ENCODE data around the gene MED16.
"Not testable (repeated sequence)": the region's sequence is repeated elsewhere in the genome, so short reads cannot be mapped to it uniquely, and the experiment has no call there.

The MED16 gene

GRCh38 chr19:850979-851335, 42.0 kb downstream of the MED16 start:
- no peak for DNase-seq

GRCh38 chr19:850221-850978, 42.6 kb downstream of the MED16 start:
- no peak for DNase-seq

- DNase-seq: not testable (repeated sequence)
Observed at GRCh38 chr19:849195-849594, 43.8 kb downstream of the MED16 start.

- no peak for DNase-seq
Observed at GRCh38 chr19:848386-848921, 44.5 kb downstream of the MED16 start.

- no peak for DNase-seq
Observed at GRCh38 chr19:845707-846521, 47.1 kb downstream of the MED16 start.

GRCh38 chr19:844546-844971, 48.4 kb downstream of the MED16 start:
- no peak for DNase-seq

- no peak for DNase-seq
Observed at GRCh38 chr19:843836-844545, 49.0 kb downstream of the MED16 start.

GRCh38 chr19:843180-843835, 49.7 kb downstream of the MED16 start:
- no peak for DNase-seq

- DNase-seq: not testable (repeated sequence)
Observed at GRCh38 chr19:842802-843179, 50.2 kb downstream of the MED16 start.

- no peak for DNase-seq
Observed at GRCh38 chr19:840519-841206, 52.3 kb downstream of the MED16 start, which contains the start of gene PRTN3. Gene PRTN3 (plus strand): TSS chr19:840999. CDS start chr19:841009, 10 bp downstream.

- no peak for DNase-seq
Observed at GRCh38 chr19:835210-835810, 57.7 kb downstream of the MED16 start.

- DNase-seq: no peak
Observed at GRCh38 chr19:834216-834615, 58.8 kb downstream of the MED16 start.

- no peak for DNase-seq
Observed at GRCh38 chr19:831407-832369, 61.3 kb downstream of the MED16 start.

GRCh38 chr19:829129-829758, 63.7 kb downstream of the MED16 start:
- DNase-seq: no peak

GRCh38 chr19:827710-828321, 65.2 kb downstream of the MED16 start, which contains the start of gene AZU1:
Gene AZU1 (plus strand): TSS chr19:827837. CDS start chr19:827847, 10 bp downstream.
- no peak for DNase-seq

- DNase-seq: no peak
Observed at GRCh38 chr19:827314-827709, 65.7 kb downstream of the MED16 start.

GRCh38 chr19:825897-826644, 66.9 kb downstream of the MED16 start:
- DNase-seq: no peak

GRCh38 chr19:824885-825284, 68.1 kb downstream of the MED16 start:
- DNase-seq: no peak
